GM12891 (cell line): Measurements from ENCODE around the gene POLR1B.
"Not testable (repeated sequence)": the region's sequence is repeated elsewhere in the genome, so short reads cannot be mapped to it uniquely, and the experiment has no call there.

Experiments
- POLR2A ChIP-seq: IDR thresholded peaks from 2 replicates; pipeline ENCODE4 v1.6.1; 2011; ENCODE audit warnings: low read depth, low read length, control low read depth
- POLR2AphosphoS5 ChIP-seq: IDR thresholded peaks from 2 replicates; pipeline ENCODE4 v1.6.1; 2011; ENCODE audit warnings: low read depth, low read length, control low read depth
- TAF1 ChIP-seq: IDR thresholded peaks from 2 replicates; pipeline ENCODE4 v1.6.1; 2011; ENCODE audit warnings: low read depth, low read length, control low read depth

- not testable (repeated sequence) for TF ChIP-seq POLR2AphosphoS5, TAF1, POLR2A
These were observed 18.0 kb upstream of the POLR1B start for GRCh38 chr2:112524276-112524675.
